ENCODE results near the gene SCYGR8.

Gene SCYGR8, protein sequence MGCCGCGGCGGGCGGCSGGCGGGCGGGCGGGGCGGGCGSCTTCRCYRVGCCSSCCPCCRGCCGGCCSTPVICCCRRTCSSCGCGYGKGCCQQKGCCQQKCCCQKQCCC

GRCh38 chr2:227745594-227745993 lies at the start of gene SCYGR8:
SCYGR8 (plus strand) TSS chr2:227745894; CDS start chr2:227745894, 0 bp downstream.
- H3K36me3 ChIP-seq: no peaks in the 10 kb centered on the region
- DNase-seq: no peak
- no peak within 1 kb of the TSS for H3K4me3 ChIP-seq (ENCODE audit: low read depth, low read length)
- no peaks in the 10 kb centered on the region for H3K27me3 ChIP-seq (ENCODE audit: insufficient read depth, low read depth, severe bottlenecking)
- no peaks in the 10 kb centered on the region for H3K9me3 ChIP-seq (ENCODE audit: severe bottlenecking)
- H3K27ac ChIP-seq: no peak within 1 kb of the TSS
- TF ChIP-seq CTCF (IDR thresholded peaks at IDR 0.05; ENCODE audit: low read depth, low read length): no peak

- no peaks in the 10 kb centered on the region for H3K9me3 ChIP-seq (ENCODE audit: severe bottlenecking)
- DNase-seq: no peak
- H3K27me3 ChIP-seq (ENCODE audit: insufficient read depth, low read depth, severe bottlenecking): peaks cover 8% of the 10 kb centered on the region
- no peak overlapping the region for H3K27ac ChIP-seq
- H3K4me3 ChIP-seq (ENCODE audit: low read depth, low read length): no peak overlapping the region
- no peaks in the 10 kb centered on the region for H3K36me3 ChIP-seq
- no peak for TF ChIP-seq CTCF (IDR thresholded peaks at IDR 0.05; ENCODE audit: low read depth, low read length)
These were observed 48.6 kb upstream of the SCYGR8 start for GRCh38 chr2:227696990-227697679.

DNA sequence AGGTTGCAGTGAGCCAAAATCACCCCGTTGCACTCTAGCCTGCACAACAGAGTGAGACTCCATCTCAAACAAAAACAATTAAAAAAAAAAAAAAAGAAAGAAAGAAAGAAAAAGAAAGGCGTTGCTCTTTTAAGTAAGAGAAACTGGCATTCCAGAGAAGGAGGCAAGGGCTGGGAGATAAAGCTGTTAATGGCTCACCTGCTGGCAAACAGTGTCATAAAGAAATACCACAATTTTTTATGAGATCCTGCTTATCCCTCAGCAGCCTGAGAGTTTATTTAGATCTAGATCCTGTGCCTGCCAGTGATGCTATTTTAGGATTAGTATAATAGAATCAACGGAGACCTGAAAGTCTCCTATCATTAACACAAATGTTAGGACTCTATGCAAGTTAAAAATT lies 44.1 kb upstream of the SCYGR8 start:
- Histone ChIP-seq H3K4me3 (ENCODE audit: low read depth, low read length) (no peak overlapping the region), H3K9me3 (ENCODE audit: severe bottlenecking) (no peaks in the 10 kb centered on the region), H3K27me3 (ENCODE audit: insufficient read depth, low read depth, severe bottlenecking) (peaks cover 10% of the 10 kb centered on the region), H3K36me3 (no peaks in the 10 kb centered on the region), H3K27ac (no peak overlapping the region)
- TF ChIP-seq CTCF (IDR thresholded peaks at IDR 0.05; ENCODE audit: low read depth, low read length): no peak
- no peak for DNase-seq

DNA sequence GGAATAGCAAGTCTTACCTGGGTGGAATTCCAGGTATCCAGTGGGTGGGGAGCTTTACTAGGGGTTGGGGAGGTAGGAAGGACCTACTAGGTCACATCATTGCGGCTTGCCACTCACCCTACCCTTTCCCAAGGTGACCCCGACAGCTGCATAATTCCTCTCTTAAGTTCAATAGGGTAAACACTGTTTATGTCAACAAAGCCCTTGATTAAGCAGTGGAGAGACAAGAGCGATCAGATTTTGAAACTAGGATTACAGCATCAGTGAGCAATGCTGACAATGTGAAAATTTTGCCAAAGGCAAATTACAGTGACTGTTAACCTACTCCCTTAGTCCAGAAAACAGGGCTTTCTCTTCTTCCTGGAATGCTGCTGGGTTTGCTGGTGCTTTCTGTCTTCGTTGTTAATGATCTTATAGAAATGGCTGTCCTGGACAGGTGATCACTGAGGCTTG lies 42.4 kb upstream of the SCYGR8 start:
- H3K27ac ChIP-seq: no peak overlapping the region
- no peak overlapping the region for H3K4me3 ChIP-seq (ENCODE audit: low read depth, low read length)
- no peak for DNase-seq
- no peak for TF ChIP-seq CTCF (IDR thresholded peaks at IDR 0.05; ENCODE audit: low read depth, low read length)
- H3K27me3 ChIP-seq (ENCODE audit: insufficient read depth, low read depth, severe bottlenecking): peaks cover 14% of the 10 kb centered on the region
- no peaks in the 10 kb centered on the region for H3K9me3 ChIP-seq (ENCODE audit: severe bottlenecking)
- H3K36me3 ChIP-seq: no peaks in the 10 kb centered on the region

GRCh38 chr2:227703961-227704360 lies 41.7 kb upstream of the SCYGR8 start:
- no peak for TF ChIP-seq CTCF (IDR thresholded peaks at IDR 0.05; ENCODE audit: low read depth, low read length)
- H3K27me3 ChIP-seq (ENCODE audit: insufficient read depth, low read depth, severe bottlenecking): peaks cover 15% of the 10 kb centered on the region
- H3K27ac ChIP-seq: no peak overlapping the region
- no peak for DNase-seq
- H3K4me3 ChIP-seq (ENCODE audit: low read depth, low read length): no peak overlapping the region
- H3K36me3 ChIP-seq: no peaks in the 10 kb centered on the region
- no peaks in the 10 kb centered on the region for H3K9me3 ChIP-seq (ENCODE audit: severe bottlenecking)

GRCh38 chr2:227706859-227707258 lies 38.8 kb upstream of the SCYGR8 start:
- no peak overlapping the region for H3K4me3 ChIP-seq (ENCODE audit: low read depth, low read length)
- no peak for TF ChIP-seq CTCF (IDR thresholded peaks at IDR 0.05; ENCODE audit: low read depth, low read length)
- no peak for DNase-seq
- H3K27ac ChIP-seq: no peak overlapping the region
- peaks cover 15% of the 10 kb centered on the region for H3K27me3 ChIP-seq (ENCODE audit: insufficient read depth, low read depth, severe bottlenecking)
- H3K9me3 ChIP-seq (ENCODE audit: severe bottlenecking): no peaks in the 10 kb centered on the region
- H3K36me3 ChIP-seq: no peaks in the 10 kb centered on the region
